NK-92 (cell line): ENCODE measurements around the gene LPCAT1.
"Not testable (repeated sequence)": the region's sequence is repeated elsewhere in the genome, so short reads cannot be mapped to it uniquely, and the experiment has no call there.

Source experiments
- DNase-seq: peaks from one replicate; lab custom pipeline; 2025; ENCODE audit not compliant: unreplicated experiment; lab: John Stamatoyannopoulos, UW

Gene LPCAT1

GRCh38 chr5:1541702-1542400, 18.1 kb upstream of the LPCAT1 start:
- no peak for DNase-seq

- DNase-seq, result no peak
Measured at GRCh38 chr5:1540831-1541701, 17.3 kb upstream of the LPCAT1 start.

GRCh38 chr5:1540166-1540565, 16.4 kb upstream of the LPCAT1 start:
- no peak for DNase-seq

- not testable (repeated sequence) for DNase-seq
Measured at GRCh38 chr5:1539393-1540161, 15.8 kb upstream of the LPCAT1 start.

GRCh38 chr5:1538741-1539392, 15.1 kb upstream of the LPCAT1 start:
- no peak for DNase-seq

GRCh38 chr5:1538276-1538675, 14.5 kb upstream of the LPCAT1 start:
- no peak for DNase-seq

- DNase-seq, result no peak
Measured at GRCh38 chr5:1537603-1538154, 13.9 kb upstream of the LPCAT1 start.

- DNase-seq, result no peak
Measured at GRCh38 chr5:1536871-1537602, 13.3 kb upstream of the LPCAT1 start.

GRCh38 chr5:1536322-1536845, 12.6 kb upstream of the LPCAT1 start:
- no peak for DNase-seq

GRCh38 chr5:1535646-1536045, 11.9 kb upstream of the LPCAT1 start:
- DNase-seq, result no peak

- DNase-seq, result no peak
Measured at GRCh38 chr5:1532384-1532783, 8.6 kb upstream of the LPCAT1 start.

- no peak for DNase-seq
Measured at GRCh38 chr5:1529498-1529897, 5.7 kb upstream of the LPCAT1 start.

- no peak for DNase-seq
Measured at GRCh38 chr5:1527533-1528205, 3.9 kb upstream of the LPCAT1 start.

GRCh38 chr5:1526681-1527131, 2.9 kb upstream of the LPCAT1 start:
- DNase-seq, result no peak

GRCh38 chr5:1526190-1526631, 2.5 kb upstream of the LPCAT1 start:
- no peak for DNase-seq

GRCh38 chr5:1525624-1526189, 1.9 kb upstream of the LPCAT1 start:
- no peak for DNase-seq

- DNase-seq, result no peak
Measured at GRCh38 chr5:1524799-1525623, 1.3 kb upstream of the LPCAT1 start.

- no peak for DNase-seq
Measured at GRCh38 chr5:1524481-1524798, 680 bp upstream of the LPCAT1 start.
